Measurements from ENCODE around the gene CHIA.

CHIA gene

DNA sequence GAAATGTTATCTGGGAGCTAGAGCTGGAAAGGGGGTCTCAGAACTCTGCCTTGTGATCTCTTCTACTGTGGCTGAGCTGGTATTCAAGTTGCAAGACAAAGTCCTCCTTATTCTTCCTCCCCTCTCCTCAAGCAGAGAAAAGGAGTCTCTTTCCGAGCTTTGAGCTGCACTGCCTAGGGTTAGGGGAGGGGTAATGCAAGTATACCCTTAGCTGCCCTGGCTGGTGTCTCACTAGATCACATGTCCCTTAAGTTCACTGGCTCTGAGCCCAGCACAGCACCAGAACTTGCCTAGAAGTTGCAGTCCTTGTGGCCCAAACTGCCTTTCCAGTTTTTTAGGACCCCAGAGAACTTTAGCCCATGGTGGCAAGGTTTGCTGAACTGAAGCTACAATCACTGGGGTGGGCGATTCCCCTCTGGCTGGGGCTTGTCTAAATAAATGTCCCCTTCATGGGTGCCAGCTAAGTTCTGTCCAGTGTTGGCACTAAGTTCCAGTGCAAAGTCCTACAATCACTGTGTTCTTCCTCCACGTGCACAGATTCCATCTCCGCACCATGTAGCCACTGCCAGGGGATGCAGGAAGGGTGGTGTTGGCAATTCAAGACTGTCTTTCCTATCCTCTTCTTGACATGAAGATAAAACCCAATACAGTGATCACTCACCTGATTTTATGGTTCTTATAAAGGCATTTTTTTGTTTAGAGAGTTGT is 22.7 kb upstream of the CHIA start:
- DNase-seq (ENCODE audit: low read depth in 1 of 2, low spot score in 1 of 2) = no peak
- TF ChIP-seq SPI1 (IDR thresholded peaks at IDR 0.05; ENCODE audit: borderline replicate concordance, low read depth) = no peak
- Histone ChIP-seq H3K27me3 (ENCODE audit: insufficient read depth, poor library complexity, severe bottlenecking) (peaks cover 11% of the 10 kb centered on the region), H3K27ac (replicated peaks) (no peak overlapping the region), H3K4me3 (replicated peaks; ENCODE audit: insufficient read depth, low read length) (no peak overlapping the region)

DNA sequence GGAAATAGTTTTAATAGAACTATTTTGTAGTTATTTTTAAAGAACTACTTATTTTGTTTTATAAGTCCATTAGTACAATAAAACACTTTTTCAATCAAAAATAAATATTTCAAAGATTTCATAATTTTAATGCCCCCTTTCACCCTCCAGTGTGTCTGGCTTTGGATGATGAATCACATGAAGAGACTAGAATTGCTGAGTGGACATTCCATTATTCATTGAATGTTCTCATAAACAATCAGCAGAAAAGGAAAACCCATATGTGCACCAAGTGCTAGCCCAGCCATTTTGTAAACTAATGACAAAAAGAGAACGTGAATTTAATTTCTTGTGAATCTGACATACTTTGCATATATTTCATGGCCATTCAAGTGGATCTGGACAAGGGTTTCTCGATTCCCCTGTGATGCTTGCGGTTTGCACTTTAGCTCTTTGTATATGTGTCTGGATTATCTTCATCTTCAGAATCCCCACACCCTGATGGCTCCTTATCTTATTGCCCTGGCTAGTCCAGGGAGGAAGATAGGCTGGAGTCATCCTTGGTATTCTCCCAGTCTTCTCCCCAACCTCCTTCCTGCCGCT is 20.7 kb upstream of the CHIA start:
- TF ChIP-seq, protein P1, sequence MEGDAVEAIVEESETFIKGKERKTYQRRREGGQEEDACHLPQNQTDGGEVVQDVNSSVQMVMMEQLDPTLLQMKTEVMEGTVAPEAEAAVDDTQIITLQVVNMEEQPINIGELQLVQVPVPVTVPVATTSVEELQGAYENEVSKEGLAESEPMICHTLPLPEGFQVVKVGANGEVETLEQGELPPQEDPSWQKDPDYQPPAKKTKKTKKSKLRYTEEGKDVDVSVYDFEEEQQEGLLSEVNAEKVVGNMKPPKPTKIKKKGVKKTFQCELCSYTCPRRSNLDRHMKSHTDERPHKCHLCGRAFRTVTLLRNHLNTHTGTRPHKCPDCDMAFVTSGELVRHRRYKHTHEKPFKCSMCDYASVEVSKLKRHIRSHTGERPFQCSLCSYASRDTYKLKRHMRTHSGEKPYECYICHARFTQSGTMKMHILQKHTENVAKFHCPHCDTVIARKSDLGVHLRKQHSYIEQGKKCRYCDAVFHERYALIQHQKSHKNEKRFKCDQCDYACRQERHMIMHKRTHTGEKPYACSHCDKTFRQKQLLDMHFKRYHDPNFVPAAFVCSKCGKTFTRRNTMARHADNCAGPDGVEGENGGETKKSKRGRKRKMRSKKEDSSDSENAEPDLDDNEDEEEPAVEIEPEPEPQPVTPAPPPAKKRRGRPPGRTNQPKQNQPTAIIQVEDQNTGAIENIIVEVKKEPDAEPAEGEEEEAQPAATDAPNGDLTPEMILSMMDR (IDR thresholded peaks at IDR 0.05; ENCODE audit: insufficient read depth, low read length) = no peak
- TF ChIP-seq SPI1 (IDR thresholded peaks at IDR 0.05; ENCODE audit: borderline replicate concordance, low read depth) (no peak), REST (IDR thresholded peaks at IDR 0.05; ENCODE audit: insufficient replicate concordance, low read depth) (no peak), POLR2AphosphoS5 (IDR thresholded peaks at IDR 0.05; ENCODE audit: low read depth) (no peak), GABPA (IDR thresholded peaks at IDR 0.05; ENCODE audit: low read depth) (no peak)
- H3K4me3 ChIP-seq (replicated peaks; ENCODE audit: insufficient read depth, low read length) = no peak overlapping the region
- peaks cover 8% of the 10 kb centered on the region for H3K27me3 ChIP-seq (ENCODE audit: insufficient read depth, poor library complexity, severe bottlenecking)
- H3K27ac ChIP-seq (replicated peaks) = no peak overlapping the region
- no peak for DNase-seq (ENCODE audit: low read depth in 1 of 2, low spot score in 1 of 2)

DNA sequence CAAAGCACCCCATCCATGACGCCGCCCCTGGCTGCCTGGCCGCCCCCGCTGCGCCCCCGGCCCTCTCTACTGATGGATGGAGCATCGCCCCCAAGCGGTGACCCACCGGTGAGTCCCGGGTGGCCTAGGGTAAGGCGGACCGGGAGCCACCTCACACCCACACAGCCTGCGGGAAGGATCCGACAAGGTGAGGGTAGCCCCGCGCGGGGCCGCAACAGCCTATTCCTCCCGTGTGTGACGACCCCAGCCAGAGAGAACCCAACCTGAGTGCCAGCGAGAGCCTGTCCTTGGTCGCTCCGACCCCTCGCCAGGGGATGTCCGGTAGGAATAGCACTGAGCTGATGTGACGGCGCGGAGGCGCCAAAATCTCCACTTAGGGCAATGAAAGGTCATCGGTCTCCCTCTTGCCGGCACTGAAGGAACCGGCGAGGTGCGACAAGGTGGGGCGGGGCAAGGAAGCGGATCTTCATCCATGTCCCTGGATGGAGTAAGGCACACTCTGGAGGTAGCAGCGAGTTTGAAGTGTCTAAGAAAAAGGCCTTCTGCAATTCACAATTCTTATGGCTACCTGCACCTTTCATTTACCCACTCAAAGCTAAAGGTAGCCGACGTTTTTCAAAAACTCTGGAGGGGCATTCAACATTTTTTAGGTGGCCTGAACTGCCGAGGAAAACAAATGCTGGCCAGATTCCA is 19.7 kb upstream of the CHIA start:
- H3K4me3 ChIP-seq (replicated peaks; ENCODE audit: insufficient read depth, low read length) = no peak overlapping the region
- H3K27me3 ChIP-seq (ENCODE audit: insufficient read depth, poor library complexity, severe bottlenecking) = peaks cover 3% of the 10 kb centered on the region
- TF ChIP-seq REST (IDR thresholded peaks at IDR 0.05; ENCODE audit: insufficient replicate concordance, low read depth) = no peak
- TF ChIP-seq, protein P1 (IDR thresholded peaks at IDR 0.05; ENCODE audit: insufficient read depth, low read length) = no peak
- no peak for TF ChIP-seq POLR2AphosphoS5 (IDR thresholded peaks at IDR 0.05; ENCODE audit: low read depth)
- no peak for TF ChIP-seq GABPA (IDR thresholded peaks at IDR 0.05; ENCODE audit: low read depth)
- no peak for TF ChIP-seq SPI1 (IDR thresholded peaks at IDR 0.05; ENCODE audit: borderline replicate concordance, low read depth)
- no peak for DNase-seq (ENCODE audit: low read depth in 1 of 2, low spot score in 1 of 2)
- no peak overlapping the region for H3K27ac ChIP-seq (replicated peaks)

GRCh38 chr1:111271464-111271801 is 19.2 kb upstream of the CHIA start:
- Histone ChIP-seq H3K27me3 (ENCODE audit: insufficient read depth, poor library complexity, severe bottlenecking) (peaks cover 2% of the 10 kb centered on the region), H3K27ac (replicated peaks) (no peak overlapping the region), H3K4me3 (replicated peaks; ENCODE audit: insufficient read depth, low read length) (no peak overlapping the region)
- no peak for DNase-seq (ENCODE audit: low read depth in 1 of 2, low spot score in 1 of 2)
- TF ChIP-seq GABPA (IDR thresholded peaks at IDR 0.05; ENCODE audit: low read depth) (no peak), REST (IDR thresholded peaks at IDR 0.05; ENCODE audit: insufficient replicate concordance, low read depth) (no peak)
- TF ChIP-seq, protein P1 (IDR thresholded peaks at IDR 0.05; ENCODE audit: insufficient read depth, low read length) = no peak

Data from HL-60 (cell line).